GM13976 (cell line): Measurements from ENCODE around the gene IGFBP5.

Experiments
- DNase-seq: peaks from one replicate; pipeline ENCODE4 v3.0.0; 2012; ENCODE audit warnings: low spot score
- in situ Hi-C: fragments of 300-500 bp; cut with MboI; formaldehyde crosslinking; loops from one replicate; pipeline ENCODE4 v1.12.0; 2022; ENCODE audit warnings: low sequenced_read_pairs, mixed read lengths, inconsistent platforms; ENCODE audit not compliant: unreplicated experiment
- TF ChIP-seq, protein P1 (sequence below): IDR thresholded peaks from 2 replicates; pipeline ENCODE4 v1.5.1; 2012; ENCODE audit warnings: borderline replicate concordance, mild to moderate bottlenecking; ENCODE audit not compliant: insufficient read depth; ENCODE audit errors: extremely low read depth, missing control alignments, control extremely low read depth

Gene IGFBP5

DNA sequence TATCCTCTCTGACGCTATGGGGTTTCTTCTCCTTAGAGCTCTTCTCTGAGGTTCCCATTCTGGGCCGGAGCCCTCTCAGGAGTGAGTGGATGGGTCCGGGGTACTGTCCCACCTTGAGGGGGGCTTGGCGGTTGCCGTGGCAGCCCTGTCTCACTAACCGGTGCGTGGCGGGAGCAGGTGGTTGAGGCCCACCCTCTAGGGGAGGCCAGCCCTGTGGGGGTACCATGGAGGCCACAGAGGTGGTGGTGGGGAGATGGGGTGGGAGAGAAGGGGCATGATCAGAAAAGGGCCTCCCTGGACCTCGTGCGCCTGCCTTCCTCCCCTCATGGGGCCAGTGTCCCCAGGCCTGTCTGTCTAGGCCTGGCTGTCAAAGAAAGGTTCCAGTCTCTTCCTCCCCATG, 22.3 kb downstream of the IGFBP5 start:
- in situ Hi-C loops: loop anchor here (25.0 kb wide), 1 partner anchor 461 kb away; no protein-coding TSS in a partner anchor
- TF ChIP-seq, protein P1, sequence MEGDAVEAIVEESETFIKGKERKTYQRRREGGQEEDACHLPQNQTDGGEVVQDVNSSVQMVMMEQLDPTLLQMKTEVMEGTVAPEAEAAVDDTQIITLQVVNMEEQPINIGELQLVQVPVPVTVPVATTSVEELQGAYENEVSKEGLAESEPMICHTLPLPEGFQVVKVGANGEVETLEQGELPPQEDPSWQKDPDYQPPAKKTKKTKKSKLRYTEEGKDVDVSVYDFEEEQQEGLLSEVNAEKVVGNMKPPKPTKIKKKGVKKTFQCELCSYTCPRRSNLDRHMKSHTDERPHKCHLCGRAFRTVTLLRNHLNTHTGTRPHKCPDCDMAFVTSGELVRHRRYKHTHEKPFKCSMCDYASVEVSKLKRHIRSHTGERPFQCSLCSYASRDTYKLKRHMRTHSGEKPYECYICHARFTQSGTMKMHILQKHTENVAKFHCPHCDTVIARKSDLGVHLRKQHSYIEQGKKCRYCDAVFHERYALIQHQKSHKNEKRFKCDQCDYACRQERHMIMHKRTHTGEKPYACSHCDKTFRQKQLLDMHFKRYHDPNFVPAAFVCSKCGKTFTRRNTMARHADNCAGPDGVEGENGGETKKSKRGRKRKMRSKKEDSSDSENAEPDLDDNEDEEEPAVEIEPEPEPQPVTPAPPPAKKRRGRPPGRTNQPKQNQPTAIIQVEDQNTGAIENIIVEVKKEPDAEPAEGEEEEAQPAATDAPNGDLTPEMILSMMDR: no peak
- no peak for DNase-seq

- in situ Hi-C loops: loop anchor here (25.0 kb wide), 1 partner anchor 460 kb away; no protein-coding TSS in a partner anchor
- TF ChIP-seq, protein P1: no peak
- no peak for DNase-seq
These were observed 22.9 kb downstream of the IGFBP5 start for GRCh38 chr2:216672466-216672865.

GRCh38 chr2:216671791-216672343, 23.5 kb downstream of the IGFBP5 start:
- in situ Hi-C loops: loop anchor here (25.0 kb wide), 1 partner anchor 460 kb away; no protein-coding TSS in a partner anchor
- TF ChIP-seq, protein P1: no peak
- no peak for DNase-seq

DNA sequence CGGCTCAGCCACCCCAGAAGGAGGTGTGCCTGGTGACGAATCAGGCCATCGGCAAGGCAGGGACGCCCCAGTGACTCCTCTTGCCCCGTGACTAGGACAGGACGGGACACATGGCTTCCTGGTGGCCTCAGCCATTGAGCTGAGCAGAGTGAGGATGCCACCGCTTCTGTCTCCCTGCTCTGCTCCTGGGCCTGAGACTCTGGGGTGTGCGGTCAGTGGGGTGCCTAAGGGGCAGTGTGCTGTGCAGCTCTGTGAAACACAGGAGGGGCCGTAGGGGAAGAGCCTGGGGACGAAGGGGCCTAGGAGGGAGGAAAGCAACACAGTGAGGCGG, 24.3 kb downstream of the IGFBP5 start:
- no peak for DNase-seq
- TF ChIP-seq, protein P1: no peak
- in situ Hi-C loops: loop anchor here (25.0 kb wide), 1 partner anchor 459 kb away; no protein-coding TSS in a partner anchor

GRCh38 chr2:216670266-216671080, 24.9 kb downstream of the IGFBP5 start:
- in situ Hi-C loops: loop anchor here (25.0 kb wide), 1 partner anchor 458 kb away; no protein-coding TSS in a partner anchor
- no peak for DNase-seq

More at GRCh38 chr2:216670266-216671080, 24.9 kb downstream of the IGFBP5 start:
- TF ChIP-seq, protein P1: no peak
